Mesenchymal stem cell (in vitro differentiated cells and primary cell): Measurements from ENCODE around the gene OR13C8.
"Not testable (repeated sequence)": the region's sequence is repeated elsewhere in the genome, so short reads cannot be mapped to it uniquely, and the experiment has no call there.

Experiments
- DNase-seq: peaks from one replicate; pipeline ENCODE4 v3.0.0-alpha.2; 2013
- H2AFZ ChIP-seq: one replicate; pipeline ENCODE4 v1.6.1; 2013; ENCODE audit warnings: low read depth, mild to moderate bottlenecking, control low read depth, inconsistent platforms, low read length, moderate library complexity
- H2AK5ac ChIP-seq: 2 replicates; pipeline ENCODE4 v1.6.1; 2013; ENCODE audit warnings: low read length, moderate library complexity, mild to moderate bottlenecking, inconsistent platforms; ENCODE audit not compliant: severe bottlenecking
- H2BK120ac ChIP-seq: one replicate; pipeline ENCODE4 v1.6.1; 2013; ENCODE audit warnings: low read depth, mild to moderate bottlenecking, inconsistent platforms, low read length, moderate library complexity
- H2BK12ac ChIP-seq, 2 experiments: one replicate each; pipeline ENCODE4 v1.6.1; 2013; ENCODE audit warnings: inconsistent platforms in 2 of 2, low read length in 2 of 2, mild to moderate bottlenecking in 2 of 2, moderate library complexity in 2 of 2, control low read depth in 1 of 2
- H2BK15ac ChIP-seq: one replicate; pipeline ENCODE4 v1.6.1; 2013; ENCODE audit warnings: mild to moderate bottlenecking, low read depth, inconsistent platforms; ENCODE audit not compliant: poor library complexity, severe bottlenecking
- H2BK5ac ChIP-seq: 2 replicates; pipeline ENCODE4 v1.6.1; 2013; ENCODE audit warnings: low read depth, mild to moderate bottlenecking, low read length, control low read depth, inconsistent platforms; ENCODE audit not compliant: poor library complexity, severe bottlenecking
- H3K14ac ChIP-seq, 2 experiments: one replicate each; pipeline ENCODE4 v1.6.1; 2013; ENCODE audit warnings: inconsistent platforms in 2 of 2, low read length in 2 of 2, control low read depth in 1 of 2, mild to moderate bottlenecking in 1 of 2, moderate library complexity in 1 of 2
- H3K18ac ChIP-seq, 2 experiments: one replicate each; pipeline ENCODE4 v1.6.1; 2013; ENCODE audit warnings: inconsistent platforms in 2 of 2, low read length in 2 of 2, control low read depth in 1 of 2, low read depth in 1 of 2, mild to moderate bottlenecking in 1 of 2
- H3K23ac ChIP-seq, 2 experiments: one replicate each; pipeline ENCODE4 v1.6.1; 2013; ENCODE audit warnings: inconsistent platforms in 2 of 2, low read length in 2 of 2, mild to moderate bottlenecking in 2 of 2, moderate library complexity in 2 of 2, control low read depth in 1 of 2
- H3K27ac ChIP-seq: 2 replicates; pipeline ENCODE4 v1.5.1; 2013; ENCODE audit warnings: mild to moderate bottlenecking, moderate library complexity, low read length, control low read depth, inconsistent platforms; ENCODE audit not compliant: poor library complexity, severe bottlenecking
- H3K27me3 ChIP-seq, 2 experiments: 2 replicates each; pipeline versions ENCODE4 v1.6.1 to v1.7.0; 2013; ENCODE audit warnings: low read length in 2 of 2, mild to moderate bottlenecking in 2 of 2, moderate library complexity in 2 of 2, control low read depth in 1 of 2, inconsistent platforms in 1 of 2; ENCODE audit not compliant: control insufficient read depth in 1 of 2, insufficient read depth in 1 of 2
- H3K36me3 ChIP-seq, 2 experiments: 2 replicates each; pipeline versions ENCODE4 v1.6.1 to v1.7.0; 2013; ENCODE audit warnings: low read length in 2 of 2, control low read depth in 1 of 2, inconsistent platforms in 1 of 2, low read depth in 1 of 2, mild to moderate bottlenecking in 1 of 2; ENCODE audit not compliant: insufficient read depth in 2 of 2, control insufficient read depth in 1 of 2
- H3K4ac ChIP-seq, 2 experiments: one replicate each; pipeline ENCODE4 v1.6.1; 2013; ENCODE audit warnings: inconsistent platforms in 2 of 2, low read length in 2 of 2, mild to moderate bottlenecking in 2 of 2, moderate library complexity in 2 of 2, control low read depth in 1 of 2, low read depth in 1 of 2
- H3K4me1 ChIP-seq: 2 replicates; pipeline ENCODE4 v1.6.1; 2013; ENCODE audit warnings: low read depth, low read length, control low read depth; ENCODE audit not compliant: control insufficient read depth, insufficient read depth
- H3K4me2 ChIP-seq: 2 replicates; pipeline ENCODE4 v1.6.1; 2013; ENCODE audit warnings: low read length, mild to moderate bottlenecking, inconsistent platforms; ENCODE audit not compliant: poor library complexity, severe bottlenecking
- H3K4me3 ChIP-seq, 2 experiments: 2 replicates each; pipeline versions ENCODE4 v1.5.1 to v1.7.0; 2013; ENCODE audit warnings: low read length in 2 of 2, mild to moderate bottlenecking in 2 of 2, control low read depth in 1 of 2, low read depth in 1 of 2; ENCODE audit not compliant: insufficient read depth in 1 of 2
- H3K79me1 ChIP-seq: replicated peaks from 2 replicates; pipeline ENCODE4 v1.6.1; 2013; ENCODE audit warnings: mild to moderate bottlenecking, control low read depth, low read length, inconsistent platforms; ENCODE audit not compliant: poor library complexity, severe bottlenecking
- H3K9ac ChIP-seq: 2 replicates; pipeline ENCODE4 v1.7.0; 2013; ENCODE audit warnings: mild to moderate bottlenecking, low read length, moderate library complexity
- H3K9me3 ChIP-seq: 2 replicates; pipeline ENCODE4 v1.7.0; 2013; ENCODE audit warnings: mild to moderate bottlenecking, low read length; ENCODE audit not compliant: control insufficient read depth
- H4K8ac ChIP-seq: one replicate; pipeline ENCODE4 v1.6.1; 2013; ENCODE audit warnings: inconsistent platforms, mild to moderate bottlenecking, low read length, moderate library complexity
- H4K91ac ChIP-seq: one replicate; pipeline ENCODE4 v1.6.1; 2013; ENCODE audit warnings: mild to moderate bottlenecking, low read length, inconsistent platforms
- WGBS: methylation state at CpG from one replicate; pipeline ENCODE4 v1.1.7; 2013; ENCODE audit warnings: mixed read lengths; 5-methylcytosine and 5-hydroxymethylcytosine counted together

The OR13C8 gene

GRCh38 chr9:104598749-104599148 lies 29.8 kb downstream of the OR13C8 start:
- not testable (repeated sequence) for H3K36me3 ChIP-seq, H3K4me1 ChIP-seq, H2AK5ac ChIP-seq, H3K23ac ChIP-seq, H2AFZ ChIP-seq, H2BK12ac ChIP-seq, H2BK15ac ChIP-seq, H3K9me3 ChIP-seq, H3K4me3 ChIP-seq, H3K27me3 ChIP-seq, H3K4ac ChIP-seq, H3K4me2 ChIP-seq, H4K8ac ChIP-seq, H3K79me1 ChIP-seq, H3K9ac ChIP-seq, H3K27ac ChIP-seq, H3K14ac ChIP-seq, H2BK120ac ChIP-seq, H3K18ac ChIP-seq, H2BK5ac ChIP-seq, DNase-seq, H4K91ac ChIP-seq
- WGBS: 56% methylated on average over 1 of the region's 3 CpGs

GRCh38 chr9:104599313-104599712 lies 30.3 kb downstream of the OR13C8 start, which contains the start of gene OR13C5:
TSS of gene OR13C5 (minus strand) at chr9:104599413. CDS start at chr9:104599413, 0 bp downstream.
- H3K9me3 ChIP-seq, H3K79me1 ChIP-seq, H3K14ac ChIP-seq, H4K8ac ChIP-seq, DNase-seq, H3K18ac ChIP-seq, H4K91ac ChIP-seq, H3K23ac ChIP-seq, H2AK5ac ChIP-seq, H3K4ac ChIP-seq, H3K27ac ChIP-seq, H3K9ac ChIP-seq, H2AFZ ChIP-seq, H3K27me3 ChIP-seq, H3K4me1 ChIP-seq, H3K4me2 ChIP-seq, H3K36me3 ChIP-seq, H2BK12ac ChIP-seq, H2BK15ac ChIP-seq, H3K4me3 ChIP-seq, H2BK120ac ChIP-seq, H2BK5ac ChIP-seq: not testable (repeated sequence)

DNA sequence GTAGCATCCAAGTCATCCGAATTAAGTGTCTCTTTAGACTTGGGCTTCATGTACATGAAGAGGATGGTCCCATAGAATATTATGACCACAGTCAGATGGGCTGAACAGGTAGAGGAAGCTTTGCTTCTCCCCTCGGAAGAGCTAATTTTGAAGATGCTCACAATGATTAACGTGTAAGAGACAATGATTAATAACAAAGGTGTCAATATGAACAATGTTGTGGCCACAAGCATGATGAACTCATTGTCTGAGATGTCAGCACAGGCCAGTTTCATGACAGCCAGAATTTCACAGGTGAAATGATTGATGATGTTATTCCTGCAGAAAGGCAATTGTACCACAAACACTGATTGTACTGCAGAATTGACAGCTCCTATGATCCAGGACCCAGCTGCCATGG lies 35.8 kb downstream of the OR13C8 start:
- Histone ChIP-seq H3K36me3 (no peaks in the 10 kb centered on the region), H3K27ac (no peak overlapping the region), H3K9me3 (no peaks in the 10 kb centered on the region), H2BK12ac (no peak overlapping the region), H4K8ac (no peak overlapping the region), H2BK5ac (no peak overlapping the region), H3K18ac (no peak overlapping the region), H3K4ac (no peak overlapping the region), H3K23ac (no peak overlapping the region), H3K27me3 (no peaks in the 10 kb centered on the region), H2BK15ac (no peak overlapping the region), H2BK120ac (no peak overlapping the region), H4K91ac (no peak overlapping the region), H3K4me1 (no peaks in the 10 kb centered on the region), H2AFZ (no peak overlapping the region), H3K14ac (no peak overlapping the region), H3K4me2 (no peak overlapping the region), H3K79me1 (no peaks in the 10 kb centered on the region), H3K9ac (no peak overlapping the region), H2AK5ac (no peak overlapping the region), H3K4me3 (no peak overlapping the region)
- DNase-seq: no peak
- WGBS: 60% methylated on average over 3 of the region's 3 CpGs

GRCh38 chr9:104605527-104605926 lies 36.6 kb downstream of the OR13C8 start, which contains the start of gene OR13C2:
TSS of gene OR13C2 (minus strand) at chr9:104605627. CDS start at chr9:104605627, 0 bp downstream.
- not testable (repeated sequence) for H3K14ac ChIP-seq, H3K27me3 ChIP-seq, H3K4me3 ChIP-seq, H3K27ac ChIP-seq, DNase-seq, H3K9ac ChIP-seq, H2AK5ac ChIP-seq, H3K36me3 ChIP-seq, H2BK12ac ChIP-seq, H2AFZ ChIP-seq, H3K4me2 ChIP-seq, H3K23ac ChIP-seq, H2BK15ac ChIP-seq, H3K4ac ChIP-seq, H3K79me1 ChIP-seq, H2BK5ac ChIP-seq, H4K91ac ChIP-seq, H2BK120ac ChIP-seq, H4K8ac ChIP-seq, H3K18ac ChIP-seq, H3K4me1 ChIP-seq, H3K9me3 ChIP-seq
- whole genome bisulfite sequencing: no CpG with 5 or more reads among the region's 1 CpG
